Peyer's patch (tissue), 4 donors: ENCODE results near the gene NAALADL1.

Experiments
- POLR2A ChIP-seq, 2 donors: fragments of 450-650 bp; IDR thresholded peaks; one replicate each; pipeline ENCODE4 v1.5.1; 2017; ENCODE audit warnings: antibody characterized with exemption in 2 of 2, mild to moderate bottlenecking in 2 of 2, moderate library complexity in 2 of 2
- TF ChIP-seq, protein P1 (sequence below), 6 experiments: fragments of 450-650 bp in 4 of 6; fragments of 200-600 bp in 2 of 6; sonication (generic) in 1 of 6; IDR thresholded peaks; one replicate each; pipeline ENCODE4 v1.5.1; 2017 to 2019; ENCODE audit warnings: antibody characterized with exemption in 6 of 6, mild to moderate bottlenecking in 3 of 6, moderate library complexity in 1 of 6

DNA sequence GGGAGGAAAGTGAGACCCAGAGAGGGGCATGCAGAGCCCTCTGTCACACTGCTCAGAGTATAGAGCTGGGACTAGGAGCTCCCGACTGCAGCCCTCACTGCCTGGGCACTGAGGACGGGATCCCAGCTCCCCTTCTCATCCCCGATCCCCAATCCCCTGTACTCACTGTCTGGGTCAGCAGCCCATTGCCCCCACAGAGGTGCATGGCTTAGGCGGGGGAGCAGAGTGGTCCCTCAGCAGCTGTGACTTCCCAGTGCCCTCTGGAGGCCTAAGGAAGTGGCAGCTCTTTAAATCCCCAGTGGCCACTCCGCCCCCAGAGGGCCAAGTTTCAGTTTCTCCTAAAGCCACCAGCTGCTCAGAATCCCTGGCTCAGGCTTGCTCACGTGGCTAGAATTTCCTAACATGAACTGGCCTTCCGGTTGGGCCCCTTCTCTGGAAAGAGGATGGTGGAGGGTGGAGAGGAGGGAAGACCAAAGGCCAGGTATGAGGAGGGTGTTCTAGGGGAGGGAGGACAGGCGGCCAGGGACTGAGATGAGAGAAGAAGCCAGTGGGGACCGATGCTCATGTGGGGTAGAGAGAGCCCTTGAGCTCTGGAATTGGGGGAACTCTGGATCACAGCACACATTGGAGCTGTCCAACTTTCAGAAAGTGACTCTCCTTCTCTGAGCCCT, 61.5 kb downstream of the NAALADL1 start, which contains the start of gene BATF2:
- TF ChIP-seq, protein P1, sequence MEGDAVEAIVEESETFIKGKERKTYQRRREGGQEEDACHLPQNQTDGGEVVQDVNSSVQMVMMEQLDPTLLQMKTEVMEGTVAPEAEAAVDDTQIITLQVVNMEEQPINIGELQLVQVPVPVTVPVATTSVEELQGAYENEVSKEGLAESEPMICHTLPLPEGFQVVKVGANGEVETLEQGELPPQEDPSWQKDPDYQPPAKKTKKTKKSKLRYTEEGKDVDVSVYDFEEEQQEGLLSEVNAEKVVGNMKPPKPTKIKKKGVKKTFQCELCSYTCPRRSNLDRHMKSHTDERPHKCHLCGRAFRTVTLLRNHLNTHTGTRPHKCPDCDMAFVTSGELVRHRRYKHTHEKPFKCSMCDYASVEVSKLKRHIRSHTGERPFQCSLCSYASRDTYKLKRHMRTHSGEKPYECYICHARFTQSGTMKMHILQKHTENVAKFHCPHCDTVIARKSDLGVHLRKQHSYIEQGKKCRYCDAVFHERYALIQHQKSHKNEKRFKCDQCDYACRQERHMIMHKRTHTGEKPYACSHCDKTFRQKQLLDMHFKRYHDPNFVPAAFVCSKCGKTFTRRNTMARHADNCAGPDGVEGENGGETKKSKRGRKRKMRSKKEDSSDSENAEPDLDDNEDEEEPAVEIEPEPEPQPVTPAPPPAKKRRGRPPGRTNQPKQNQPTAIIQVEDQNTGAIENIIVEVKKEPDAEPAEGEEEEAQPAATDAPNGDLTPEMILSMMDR (IDR thresholded peaks at IDR 0.05): peak; percentile 17 to 71 (median 64)
- TF ChIP-seq POLR2A (IDR thresholded peaks at IDR 0.05): peak; percentile 81 to 92
